Breast epithelium (tissue), 4 donors: ENCODE results near the gene ZHX3. TPM values are rescaled to one million over a fixed set of nuclear protein-coding genes. Genes with fewer than 3 reads are reported as not detected.

ENCODE experiments used
- DNase-seq, 2 donors: peaks; one replicate each; pipeline ENCODE4 v3.0.0-alpha.2; 2019; ENCODE audit warnings: low spot score in 2 of 2
- H3K27ac ChIP-seq, 2 donors: fragments of 200-600 bp; sonication (generic) in 1 of 2; one replicate each; pipeline ENCODE4 v1.5.1; 2016 to 2019; ENCODE audit warnings: mild to moderate bottlenecking in 1 of 2
- H3K27me3 ChIP-seq, 2 donors: fragments of 200-600 bp; sonication (generic) in 1 of 2; one replicate each; pipeline versions ENCODE4 v1.5.1 to v1.6.0; 2017 to 2019; ENCODE audit warnings: control low read depth in 1 of 2, mild to moderate bottlenecking in 1 of 2
- H3K36me3 ChIP-seq: fragments of 200-600 bp; one replicate; pipeline ENCODE4 v1.5.1; 2019
- H3K4me1 ChIP-seq, 2 donors: fragments of 200-600 bp; sonication (generic); one replicate each; pipeline ENCODE4 v1.5.1; 2016 to 2019; ENCODE audit warnings: control low read depth in 1 of 2
- H3K4me3 ChIP-seq, 3 donors: fragments of 200-600 bp; sonication (generic); 1 replicate in 2 of 3; 2 replicates in 1 of 3; pipeline ENCODE4 v1.5.1; 2016 to 2019; ENCODE audit warnings: mild to moderate bottlenecking in 3 of 3, moderate library complexity in 2 of 3
- H3K9me3 ChIP-seq, 2 donors: fragments of 200-600 bp; sonication (generic) in 1 of 2; one replicate each; pipeline ENCODE4 v1.5.1; 2016 to 2019; ENCODE audit warnings: control low read depth in 1 of 2
- POLR2A ChIP-seq: fragments of 450-650 bp; IDR thresholded peaks from one replicate; pipeline ENCODE4 v1.6.1; 2016; ENCODE audit warnings: antibody characterized with exemption, mild to moderate bottlenecking, moderate library complexity
- POLR2AphosphoS5 ChIP-seq, 3 donors: sonication (generic); formaldehyde crosslinking; IDR thresholded peaks; one replicate each; pipeline ENCODE4 v1.6.1; 2017; ENCODE audit warnings: antibody characterized with exemption in 3 of 3
- intact Hi-C: fragments of 100-400 bp; cut with DNase I; formaldehyde crosslinking; loops from one replicate; pipeline ENCODE4 v1.15.1; 2023; ENCODE audit warnings: low total_unique reads
- total RNA-seq, 3 donors: library from RNA; depleted of rRNA; stranded (reverse); fragments of >200 nt; gene quantifications; one replicate each; pipeline ENCODE4 v1.1.0, GENCODE V29; 2016
- TF ChIP-seq, protein P1 (sequence below), 3 donors: fragments of 450-650 bp; IDR thresholded peaks; one replicate each; pipeline ENCODE4 v1.5.1; 2016 to 2017; ENCODE audit warnings: antibody characterized with exemption in 3 of 3, mild to moderate bottlenecking in 3 of 3, moderate library complexity in 3 of 3

The ZHX3 gene
- total RNA-seq, 3 donors from 2014 or later = 34.4 to 35.7 (median 34.6) TPM

DNA sequence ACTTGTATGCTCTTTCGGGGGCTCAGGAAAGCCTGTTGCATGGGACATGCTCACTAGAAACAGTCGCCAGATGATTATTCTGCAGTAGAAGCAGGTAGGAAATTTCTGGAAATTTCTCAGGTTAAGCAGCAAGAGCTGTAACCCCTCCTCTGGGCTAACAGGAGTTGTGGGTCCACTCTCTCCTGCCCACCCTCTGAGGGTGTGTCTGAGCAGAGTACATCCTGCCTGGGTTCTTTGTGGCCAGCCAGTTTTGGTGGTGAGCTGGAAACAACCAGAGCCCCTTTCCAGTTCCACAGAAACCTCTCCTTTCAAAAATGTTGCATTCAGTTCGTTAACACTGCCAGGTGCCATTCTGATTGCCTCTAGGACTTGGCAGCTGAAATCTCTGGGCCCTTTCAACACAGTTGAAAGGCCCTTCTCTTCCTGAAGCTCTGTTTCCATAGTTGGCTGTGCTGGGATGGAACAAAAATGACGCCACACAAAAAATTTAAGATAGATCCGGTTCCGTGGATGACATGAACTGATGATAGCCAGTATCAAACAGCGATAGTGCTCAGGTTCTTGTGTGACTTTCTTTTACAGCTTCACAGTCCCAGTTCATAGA is 141.7 kb downstream of the ZHX3 start:
- TF ChIP-seq POLR2A = no peak
- TF ChIP-seq, protein P1, sequence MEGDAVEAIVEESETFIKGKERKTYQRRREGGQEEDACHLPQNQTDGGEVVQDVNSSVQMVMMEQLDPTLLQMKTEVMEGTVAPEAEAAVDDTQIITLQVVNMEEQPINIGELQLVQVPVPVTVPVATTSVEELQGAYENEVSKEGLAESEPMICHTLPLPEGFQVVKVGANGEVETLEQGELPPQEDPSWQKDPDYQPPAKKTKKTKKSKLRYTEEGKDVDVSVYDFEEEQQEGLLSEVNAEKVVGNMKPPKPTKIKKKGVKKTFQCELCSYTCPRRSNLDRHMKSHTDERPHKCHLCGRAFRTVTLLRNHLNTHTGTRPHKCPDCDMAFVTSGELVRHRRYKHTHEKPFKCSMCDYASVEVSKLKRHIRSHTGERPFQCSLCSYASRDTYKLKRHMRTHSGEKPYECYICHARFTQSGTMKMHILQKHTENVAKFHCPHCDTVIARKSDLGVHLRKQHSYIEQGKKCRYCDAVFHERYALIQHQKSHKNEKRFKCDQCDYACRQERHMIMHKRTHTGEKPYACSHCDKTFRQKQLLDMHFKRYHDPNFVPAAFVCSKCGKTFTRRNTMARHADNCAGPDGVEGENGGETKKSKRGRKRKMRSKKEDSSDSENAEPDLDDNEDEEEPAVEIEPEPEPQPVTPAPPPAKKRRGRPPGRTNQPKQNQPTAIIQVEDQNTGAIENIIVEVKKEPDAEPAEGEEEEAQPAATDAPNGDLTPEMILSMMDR (IDR thresholded peaks at IDR 0.05) = no peak
- TF ChIP-seq POLR2AphosphoS5 (IDR thresholded peaks at IDR 0.05) = no peak
- H3K4me1 ChIP-seq = peaks cover 4 to 7% of the 10 kb centered on the region in 2 donors
- intact Hi-C loops = loop anchor here (10.0 kb wide), 1 partner anchor 59 kb away; no protein-coding TSS in a partner anchor
- no peak overlapping the region for H3K4me3 ChIP-seq
- peak; percentile 34 for DNase-seq
- H3K36me3 ChIP-seq = peaks cover under 1% of the 10 kb centered on the region
- peak overlapping the region; percentile 73 to 94 for H3K27ac ChIP-seq
- no peaks in the 10 kb centered on the region for H3K9me3 ChIP-seq
- no peaks in the 10 kb centered on the region for H3K27me3 ChIP-seq

DNA sequence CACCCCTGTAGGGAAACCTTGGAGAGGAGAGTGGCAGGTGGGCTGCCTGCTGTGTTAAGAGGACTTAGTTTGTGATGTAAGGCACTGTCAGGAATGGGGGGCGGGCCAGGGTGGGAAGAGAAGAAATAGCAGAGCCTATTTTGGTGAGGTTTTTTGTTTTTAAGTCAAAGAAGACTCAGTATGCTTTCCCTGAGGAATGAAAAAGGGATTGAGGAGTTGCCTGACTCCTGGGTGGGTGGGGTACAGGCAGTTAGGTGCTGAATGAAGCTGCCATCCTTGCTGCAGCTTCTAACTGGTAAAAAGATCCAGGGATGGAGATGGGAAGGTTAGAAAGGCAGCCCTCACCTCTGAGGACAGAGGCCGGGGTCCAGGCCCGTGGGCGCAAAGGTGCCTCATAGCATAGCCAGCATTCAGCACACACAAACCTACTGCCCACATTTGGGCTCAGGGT is 142.3 kb downstream of the ZHX3 start:
- Histone ChIP-seq H3K36me3 (peaks cover 4% of the 10 kb centered on the region), H3K4me3 (no peak overlapping the region), H3K9me3 (no peaks in the 10 kb centered on the region), H3K4me1 (peaks cover 4 to 7% of the 10 kb centered on the region in 2 donors), H3K27me3 (no peaks in the 10 kb centered on the region), H3K27ac (peak overlapping the region; percentile 73 to 94)
- intact Hi-C loops = loop anchor here (10.0 kb wide), 1 partner anchor 60 kb away; no protein-coding TSS in a partner anchor
- peak; percentile 15 to 27 for DNase-seq
- TF ChIP-seq, protein P1 (IDR thresholded peaks at IDR 0.05) = no peak
- TF ChIP-seq POLR2A (no peak), POLR2AphosphoS5 (IDR thresholded peaks at IDR 0.05) (no peak)

DNA sequence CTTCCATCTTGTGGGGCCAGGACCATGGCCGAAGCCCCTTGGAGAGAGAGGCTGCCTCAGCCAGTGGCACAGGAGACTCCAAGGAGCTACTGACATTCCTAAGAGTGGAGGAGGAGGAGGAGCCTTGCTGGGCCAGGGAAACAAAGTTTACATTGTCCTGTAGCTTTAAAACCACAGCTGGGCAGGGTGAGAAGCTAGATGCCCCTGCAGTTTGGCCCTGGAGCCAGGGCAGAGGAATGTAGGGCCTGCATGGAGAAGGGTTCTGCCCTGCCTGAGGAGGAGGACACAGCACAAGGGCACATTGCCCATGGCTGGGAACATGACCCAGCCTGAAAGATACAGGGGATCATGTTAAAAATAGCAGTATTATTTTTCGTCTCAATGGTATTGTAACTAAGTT is 142.7 kb downstream of the ZHX3 start:
- Histone ChIP-seq H3K27ac (peak overlapping the region; percentile 73 to 94), H3K4me1 (peaks cover 4 to 7% of the 10 kb centered on the region in 2 donors)

DNA sequence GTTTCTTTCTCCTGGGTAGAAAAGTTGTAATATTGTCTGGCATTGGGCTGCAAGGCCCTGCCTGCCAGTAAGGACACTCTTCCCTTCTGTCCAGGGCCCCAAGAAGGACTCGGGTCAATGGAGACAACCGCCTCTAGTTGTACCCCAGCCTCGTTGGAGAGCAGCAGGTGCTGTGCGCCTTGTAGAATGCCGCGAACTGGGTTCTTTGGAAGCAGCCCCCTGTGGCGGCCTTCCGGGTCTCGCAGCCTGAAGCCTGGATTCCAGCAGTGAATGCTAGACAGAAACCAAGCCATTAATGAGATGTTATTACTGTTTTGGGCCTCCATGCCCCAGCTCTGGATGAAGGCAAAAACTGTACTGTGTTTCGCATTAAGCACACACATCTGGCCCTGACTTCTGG is 143.2 kb downstream of the ZHX3 start:
- Histone ChIP-seq H3K27ac (peak overlapping the region; percentile 73 to 94), H3K4me1 (peaks cover 4 to 7% of the 10 kb centered on the region in 2 donors), H3K9me3 (no peaks in the 10 kb centered on the region), H3K36me3 (peaks cover 4% of the 10 kb centered on the region), H3K4me3 (no peak overlapping the region), H3K27me3 (no peaks in the 10 kb centered on the region)
- TF ChIP-seq POLR2AphosphoS5 (IDR thresholded peaks at IDR 0.05) (no peak), POLR2A (no peak)
- TF ChIP-seq, protein P1 (IDR thresholded peaks at IDR 0.05) = no peak
- DNase-seq = peak in 1 of 2 donors; percentile 33
- intact Hi-C loops = loop anchor here (5.0 to 10.0 kb wide), 2 partner anchors 60 to 163 kb away; no protein-coding TSS in a partner anchor

More for the DNA sequence above, 142.7 kb downstream of the ZHX3 start:
- intact Hi-C loops = loop anchor here (5.0 to 10.0 kb wide), 2 partner anchors 60 to 163 kb away; no protein-coding TSS in a partner anchor
- H3K9me3 ChIP-seq = no peaks in the 10 kb centered on the region
- H3K36me3 ChIP-seq = peaks cover 4% of the 10 kb centered on the region
- TF ChIP-seq, protein P1 (IDR thresholded peaks at IDR 0.05) = no peak
- TF ChIP-seq POLR2AphosphoS5 (IDR thresholded peaks at IDR 0.05) = no peak
- no peak for TF ChIP-seq POLR2A
- DNase-seq = peak; percentile 36 to 48
- no peaks in the 10 kb centered on the region for H3K27me3 ChIP-seq
- H3K4me3 ChIP-seq = no peak overlapping the region

DNA sequence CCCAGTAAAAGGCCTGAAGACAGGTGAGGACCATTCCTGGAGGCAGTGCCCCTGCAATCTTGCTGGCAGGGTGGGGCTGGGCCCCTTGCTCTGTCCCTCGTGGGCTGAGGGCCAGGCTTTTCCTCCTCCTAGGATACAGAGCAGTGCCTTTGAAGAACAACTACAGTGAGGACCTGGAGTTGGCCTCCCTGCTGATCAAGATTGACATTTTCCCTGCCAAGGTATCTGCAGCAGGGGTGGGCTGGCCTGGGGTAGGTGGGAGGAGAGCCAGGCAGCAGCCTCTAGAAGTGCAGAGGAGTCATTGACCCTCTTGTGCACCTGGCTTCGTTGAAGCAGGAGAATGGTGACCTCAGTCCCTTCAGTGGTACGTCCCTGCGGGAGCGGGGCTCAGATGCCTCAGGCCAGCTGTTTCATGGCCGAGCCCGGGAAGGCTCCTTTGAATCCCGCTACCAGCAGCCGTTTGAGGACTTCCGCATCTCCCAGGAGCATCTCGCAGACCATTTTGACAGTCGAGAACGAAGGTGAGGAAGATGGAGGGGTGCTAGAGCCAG is 143.7 kb downstream of the ZHX3 start:
- intact Hi-C loops = loop anchor here (5.0 to 10.0 kb wide), 2 partner anchors 61 to 163 kb away; no protein-coding TSS in a partner anchor
- TF ChIP-seq, protein P1 (IDR thresholded peaks at IDR 0.05) = no peak
- TF ChIP-seq POLR2A (no peak), POLR2AphosphoS5 (IDR thresholded peaks at IDR 0.05) (no peak)
- peaks cover 8% of the 10 kb centered on the region for H3K36me3 ChIP-seq
- H3K4me1 ChIP-seq = peaks cover 4 to 7% of the 10 kb centered on the region in 2 donors
- H3K27ac ChIP-seq = peak overlapping the region; percentile 73 to 94
- DNase-seq = peak; percentile 20 to 35
- H3K27me3 ChIP-seq = no peaks in the 10 kb centered on the region
- H3K4me3 ChIP-seq = no peak overlapping the region
- no peaks in the 10 kb centered on the region for H3K9me3 ChIP-seq
